ENCODE data around the gene TESMIN. TPM values are rescaled to one million over a fixed set of nuclear protein-coding genes. Genes with fewer than 3 reads are reported as not detected.

The TESMIN gene
- total and polyA plus RNA-seq, 2 of the 13 experiments (the other 11 are each of a cell fraction or from before 2014, with no cell fraction given): 0.15 to 0.45 TPM

- CTCF ChIA-PET (ENCODE audit: low intra/inter-chr PET ratio, low total read pairs): no interaction called here
Measured at GRCh38 chr11:68722143-68722542, 29.2 kb downstream of the TESMIN start.

DNA sequence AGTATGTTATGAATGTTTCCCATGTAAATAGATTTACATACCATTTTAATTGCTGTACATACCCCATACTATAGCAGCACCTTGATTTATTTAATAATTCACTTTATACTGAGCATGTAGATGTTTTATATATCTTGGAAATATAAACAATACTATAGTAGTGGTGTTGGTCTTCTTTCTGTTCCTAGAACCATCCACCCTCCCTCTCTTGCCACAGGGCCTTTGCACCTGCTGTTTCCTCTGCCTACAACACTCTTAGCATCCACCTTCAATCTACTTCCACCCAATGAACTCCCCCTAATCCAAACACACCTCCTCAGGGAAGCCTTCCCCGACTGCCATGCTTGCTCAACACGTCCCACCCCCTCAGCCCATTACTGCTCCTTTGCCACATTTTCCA lies 30.2 kb downstream of the TESMIN start:
- ChIA-PET POLR2A (no interaction called here), CTCF (ENCODE audit: low intra/inter-chr PET ratio, low total read pairs) (no interaction called here)
- 0 out of 2 replicates have a peak, but pooled peaks cover 2% of the 10 kb centered on the region for H4K20me1 ChIP-seq (ENCODE audit: insufficient read depth, low read length)
- WGBS (ENCODE audit: low lambda C conversion rate): 0% methylated on average over 2 of the region's 2 CpGs
- no peaks in the 10 kb centered on the region for H3K79me2 ChIP-seq (ENCODE audit: insufficient read depth, low read length)
- FAIRE-seq (no peak), DNase-seq (ENCODE audit: low spot score) (no peak), ATAC-seq (no peak)
- TF ChIP-seq ZNF205 (CRISPR knock-in tag; IDR thresholded peaks at IDR 0.05) (no peak), BHLHE40 (IDR thresholded peaks at IDR 0.05; ENCODE audit: low read length) (no peak), ETS1 (CRISPR knock-in tag; IDR thresholded peaks at IDR 0.05) (no peak), ZNF790 (CRISPR knock-in tag; IDR thresholded peaks at IDR 0.05; ENCODE audit: borderline replicate concordance) (no peak), ZNF660 (CRISPR knock-in tag; IDR thresholded peaks at IDR 0.05; ENCODE audit: borderline replicate concordance, low read depth) (no peak), PRPF4 (IDR thresholded peaks at IDR 0.05; ENCODE audit: low read depth, low read length, poor library complexity, severe bottlenecking) (no peak), CREB1 (IDR thresholded peaks at IDR 0.05) (no peak), CREB1 (CRISPR knock-in tag; IDR thresholded peaks at IDR 0.05) (no peak), TBX2 (CRISPR knock-in tag; IDR thresholded peaks at IDR 0.05; ENCODE audit: borderline replicate concordance) (no peak), MXI1 (IDR thresholded peaks at IDR 0.05; ENCODE audit: borderline replicate concordance, low read depth, low read length) (no peak), ZFP90 (CRISPR knock-in tag; IDR thresholded peaks at IDR 0.05; ENCODE audit: borderline replicate concordance) (no peak), KAT2B (IDR thresholded peaks at IDR 0.05; ENCODE audit: borderline replicate concordance, low read depth, low read length) (no peak), ZNF562 (CRISPR knock-in tag; IDR thresholded peaks at IDR 0.05; ENCODE audit: borderline replicate concordance) (no peak), BCL6 (CRISPR knock-in tag; IDR thresholded peaks at IDR 0.05) (no peak), MED1 (CRISPR knock-in tag; IDR thresholded peaks at IDR 0.05) (no peak)
- peaks cover 2 to 15% of the 10 kb centered on the region in 2 experiments; a peak in 4 of 5 replicates for H3K27me3 ChIP-seq (ENCODE audit: control insufficient read depth in 1 of 2, insufficient read depth in 2 of 2, low read length in 2 of 2)
- no peak overlapping the region for H3K4me3 ChIP-seq (replicated peaks in 1 of 3; ENCODE audit: insufficient read depth in 1 of 3, low read depth in 2 of 3, low read length in 3 of 3)
- no TSS peak for BruUV-seq (replicated peaks)
- no peak overlapping the region for H3K27ac ChIP-seq (ENCODE audit: extremely low read length, insufficient read depth, low read length)
- no peak overlapping the region for H2AFZ ChIP-seq (ENCODE audit: low read length)
- no peak overlapping the region for H3K4me2 ChIP-seq (ENCODE audit: low read depth, low read length)
- in situ Hi-C loops (cut with HindIII; ENCODE audit: extremely low pct_ligation_motif_present, low pct_unique_long_range_greater_than_20kb): no loop called here
- H3K36me3 ChIP-seq (replicated peaks in 1 of 2; ENCODE audit: control insufficient read depth in 1 of 2, insufficient read depth in 2 of 2, low read length in 2 of 2): no peaks in the 10 kb centered on the region
- no peaks in the 10 kb centered on the region for H3K4me1 ChIP-seq (ENCODE audit: insufficient read depth, low read length)
- intact Hi-C loops (cut with micrococcal nuclease; ENCODE audit: unreplicated experiment): no loop called here
- H3K9ac ChIP-seq (ENCODE audit: insufficient read depth, low read depth, low read length): no peak overlapping the region
- H3K9me3 ChIP-seq (ENCODE audit: low read length): 0 out of 2 replicates have a peak, but pooled peaks cover 7% of the 10 kb centered on the region

More at GRCh38 chr11:68722143-68722542, 29.2 kb downstream of the TESMIN start:
- H3K4me2 ChIP-seq (ENCODE audit: low read depth, low read length): no peak overlapping the region
- ATAC-seq (no peak), DNase-seq (ENCODE audit: low spot score) (no peak), FAIRE-seq (no peak)
- no TSS peak for BruUV-seq (replicated peaks)
- H3K9me3 ChIP-seq (ENCODE audit: low read length): 0 out of 2 replicates have a peak, but pooled peaks cover 7% of the 10 kb centered on the region
- POLR2A ChIA-PET: no interaction called here
- H3K4me1 ChIP-seq (ENCODE audit: insufficient read depth, low read length): no peaks in the 10 kb centered on the region
- H3K27ac ChIP-seq (ENCODE audit: extremely low read length, insufficient read depth, low read length): no peak overlapping the region
- H4K20me1 ChIP-seq (ENCODE audit: insufficient read depth, low read length): 0 out of 2 replicates have a peak, but pooled peaks cover 2% of the 10 kb centered on the region
- intact Hi-C loops (cut with micrococcal nuclease; ENCODE audit: unreplicated experiment) (no loop called here), in situ Hi-C loops (cut with HindIII; ENCODE audit: extremely low pct_ligation_motif_present, low pct_unique_long_range_greater_than_20kb) (no loop called here)
- no peaks in the 10 kb centered on the region for H3K79me2 ChIP-seq (ENCODE audit: insufficient read depth, low read length)
- no peak overlapping the region for H3K4me3 ChIP-seq (replicated peaks in 1 of 3; ENCODE audit: insufficient read depth in 1 of 3, low read depth in 2 of 3, low read length in 3 of 3)
- 100% methylated on average over 1 of the region's 1 CpG for WGBS (ENCODE audit: low lambda C conversion rate)
- no peak overlapping the region for H2AFZ ChIP-seq (ENCODE audit: low read length)
- H3K27me3 ChIP-seq (ENCODE audit: control insufficient read depth in 1 of 2, insufficient read depth in 2 of 2, low read length in 2 of 2): peaks cover 2 to 6% of the 10 kb centered on the region in 2 experiments; a peak in 3 of 5 replicates
- no peak overlapping the region for H3K9ac ChIP-seq (ENCODE audit: insufficient read depth, low read depth, low read length)
- no peak for TF ChIP-seq ZFP62 (CRISPR knock-in tag; IDR thresholded peaks at IDR 0.05)
- TF ChIP-seq CEBPB (IDR thresholded peaks at IDR 0.05; ENCODE audit: borderline replicate concordance, low read depth, low read length): peak; percentile 88
- no peaks in the 10 kb centered on the region for H3K36me3 ChIP-seq (replicated peaks in 1 of 2; ENCODE audit: control insufficient read depth in 1 of 2, insufficient read depth in 2 of 2, low read length in 2 of 2)

All from HepG2 (cell line).